Gastrocnemius medialis (tissue), 4 donors: ENCODE results near the gene HS3ST6. TPM values are rescaled to one million over a fixed set of nuclear protein-coding genes. Genes with fewer than 3 reads are reported as not detected.

Experiments
- ATAC-seq, 2 donors: fragments of 150-250 bp; one replicate each; pipeline ENCODE4 v1.9.1; 2016
- DNase-seq, 2 donors: peaks; one replicate each; pipeline ENCODE4 v3.0.0-alpha.2; 2019
- H3K27ac ChIP-seq, 4 donors: fragments of 200-600 bp; sonication (generic); 1 replicate in 1 of 4; 2 replicates in 3 of 4; pipeline ENCODE4 v1.5.1; 2016 to 2018; ENCODE audit warnings: mild to moderate bottlenecking in 2 of 4, moderate library complexity in 1 of 4
- H3K27me3 ChIP-seq, 3 donors: fragments of 200-600 bp; sonication (generic) in 2 of 3; 1 replicate in 1 of 3; 2 replicates in 2 of 3; pipeline versions ENCODE4 v1.5.1 to v1.6.0; 2016 to 2019; ENCODE audit warnings: mild to moderate bottlenecking in 1 of 3, moderate library complexity in 1 of 3
- H3K36me3 ChIP-seq, 2 donors: fragments of 200-600 bp; sonication (generic) in 1 of 2; one replicate each; pipeline ENCODE4 v1.5.1; 2017 to 2018
- H3K4me1 ChIP-seq, 2 donors: fragments of 200-600 bp; sonication (generic) in 1 of 2; one replicate each; pipeline ENCODE4 v1.5.1; 2016 to 2017; ENCODE audit warnings: mild to moderate bottlenecking in 2 of 2
- H3K4me3 ChIP-seq, 4 donors: fragments of 200-600 bp; sonication (generic) in 3 of 4; 1 replicate in 1 of 4; 2 replicates in 3 of 4; pipeline ENCODE4 v1.5.1; 2016 to 2019; ENCODE audit warnings: mild to moderate bottlenecking in 2 of 4
- H3K9me3 ChIP-seq, 3 donors: fragments of 200-600 bp; sonication (generic) in 2 of 3; 1 replicate in 1 of 3; 2 replicates in 2 of 3; pipeline ENCODE4 v1.5.1; 2016 to 2019
- CTCF ChIP-seq, 5 experiments: fragments of 450-650 bp in 3 of 5; fragments of 200-600 bp in 2 of 5; sonication (generic) in 2 of 5; IDR thresholded peaks in 4 of 5; conservative IDR thresholded peaks in 1 of 5; 1 replicate in 4 of 5; 2 replicates in 1 of 5; pipeline ENCODE4 v1.5.1; 2016 to 2019; ENCODE audit warnings: antibody characterized with exemption in 5 of 5, mild to moderate bottlenecking in 3 of 5, moderate library complexity in 3 of 5
- POLR2A ChIP-seq, 2 donors: fragments of 450-650 bp; IDR thresholded peaks; one replicate each; pipeline ENCODE4 v1.6.1; 2017; ENCODE audit warnings: antibody characterized with exemption in 2 of 2, mild to moderate bottlenecking in 2 of 2, moderate library complexity in 2 of 2
- in situ Hi-C, 4 donors: fragments of 200-750 bp; cut with MboI; loops; one replicate each; pipeline versions ENCODE4 v1.15.0 to v1.8.0; 2017; ENCODE audit warnings: low sequenced_read_pairs in 4 of 4
- intact Hi-C: fragments of 100-400 bp; cut with DNase I; formaldehyde crosslinking; loops from one replicate; pipeline ENCODE4 v1.15.1; 2023; ENCODE audit warnings: low total_unique reads
- total RNA-seq, 4 donors: library from RNA; depleted of rRNA; stranded (reverse); fragments of >200 nt; gene quantifications; one replicate each; pipeline versions ENCODE4 v1.1.0 to v1.2.3, GENCODE V29; 2016

The HS3ST6 gene
- total RNA-seq, 4 donors from 2014 or later: not detected

GRCh38 chr16:1946495-1947368, 28.5 kb upstream of the HS3ST6 start:
- H3K27ac ChIP-seq: peak overlapping the region; percentile 98 to 100 (median 98)

GRCh38 chr16:1945559-1946391, 27.6 kb upstream of the HS3ST6 start:
- no peak for DNase-seq
- Histone ChIP-seq H3K36me3 (no peaks in the 10 kb centered on the region), H3K9me3 (no peaks in the 10 kb centered on the region), H3K4me3 (no peak overlapping the region), H3K27me3 (no peaks in the 10 kb centered on the region), H3K4me1 (peaks cover 39 to 69% of the 10 kb centered on the region in 2 donors), H3K27ac (peak overlapping the region; percentile 98 to 100 (median 98))
- TF ChIP-seq CTCF (IDR thresholded peaks at IDR 0.05 in 4 of 5, conservative IDR thresholded peaks at IDR 0.05 in 1 of 5) (no peak), POLR2A (IDR thresholded peaks at IDR 0.05) (no peak)
- intact Hi-C loops (loop anchor here (10.0 kb wide), 1 partner anchor 589 kb away; the partner anchor contains the start of genes CEMP1 and PDPK1), in situ Hi-C loops (no loop called here)
- ATAC-seq: no peak

More at GRCh38 chr16:1946495-1947368, 28.5 kb upstream of the HS3ST6 start:
- TF ChIP-seq CTCF (IDR thresholded peaks at IDR 0.05 in 4 of 5, conservative IDR thresholded peaks at IDR 0.05 in 1 of 5) (no peak), POLR2A (IDR thresholded peaks at IDR 0.05) (no peak)
- intact Hi-C loops: loop anchor here (10.0 kb wide), 1 partner anchor 588 kb away; the partner anchor contains the start of genes CEMP1 and PDPK1
- ATAC-seq (no peak), DNase-seq (peak in 1 of 2 donors; percentile 46)
- H3K4me1 ChIP-seq: peaks cover 37 to 70% of the 10 kb centered on the region in 2 donors
- no peak overlapping the region for H3K4me3 ChIP-seq
- H3K27me3 ChIP-seq: no peaks in the 10 kb centered on the region
- in situ Hi-C loops: no loop called here
- H3K36me3 ChIP-seq: no peaks in the 10 kb centered on the region
- no peaks in the 10 kb centered on the region for H3K9me3 ChIP-seq

- intact Hi-C loops (loop anchor here (10.0 kb wide), 1 partner anchor 590 kb away; the partner anchor contains the start of genes CEMP1 and PDPK1), in situ Hi-C loops (no loop called here)
- Histone ChIP-seq H3K4me3 (no peak overlapping the region), H3K4me1 (peaks cover 35 to 66% of the 10 kb centered on the region in 2 donors), H3K9me3 (no peaks in the 10 kb centered on the region), H3K36me3 (peaks cover 0 to 10% of the 10 kb centered on the region in 2 donors), H3K27ac (peak overlapping the region; percentile 98 to 100 (median 98)), H3K27me3 (no peaks in the 10 kb centered on the region)
- ATAC-seq: no peak
- DNase-seq: no peak
- TF ChIP-seq POLR2A (IDR thresholded peaks at IDR 0.05): no peak
- TF ChIP-seq CTCF (IDR thresholded peaks at IDR 0.05 in 4 of 5, conservative IDR thresholded peaks at IDR 0.05 in 1 of 5): no peak
Observed at GRCh38 chr16:1944612-1945199, 26.5 kb upstream of the HS3ST6 start.
